IMR-90 (cell line): Measurements from ENCODE around the gene SENP6. TPM values are rescaled to one million over a fixed set of nuclear protein-coding genes. Genes with fewer than 3 reads are reported as not detected.

Experiments
- ATAC-seq: fragments of 200-7000 bp; cut with Tn5 transposase; 2 replicates; pipeline ENCODE4 v1.9.1; 2020; ENCODE audit warnings: low read depth, mild to moderate bottlenecking, moderate library complexity
- BruUV-seq: library from RNA; stranded (reverse); fragments of 400-500 nt; replicated peaks from 2 replicates; lab custom pipeline; 2021; lab: Mats Ljungman, UMichigan
- CTCF ChIA-PET: fragments of 300-600 bp; formaldehyde crosslinking; extraction: SDS; loops from one replicate; lab custom pipeline; 2021; ENCODE audit warnings: antibody characterized with exemption; lab: Yijun Ruan, JAX
- POLR2A ChIA-PET: fragments of 300-600 bp; sonication (Branson Sonifier 250); formaldehyde crosslinking; loops from one replicate; lab custom pipeline; 2022; ENCODE audit warnings: antibody characterized with exemption; ENCODE audit not compliant: unreplicated experiment; lab: Charles Lee
- DNase-seq: peaks from one replicate; pipeline ENCODE4 v3.0.0; 2013
- H2AFZ ChIP-seq: replicated peaks from 2 replicates; pipeline ENCODE3; 2013; ENCODE audit warnings: low read length, mild to moderate bottlenecking; ENCODE audit not compliant: poor library complexity
- H2AK5ac ChIP-seq: 2 replicates; pipeline ENCODE4 v1.6.1; 2013; ENCODE audit warnings: low read depth, low read length, inconsistent platforms
- H2AK9ac ChIP-seq: replicated peaks from 2 replicates; pipeline ENCODE3; 2013; ENCODE audit warnings: mild to moderate bottlenecking, low read depth, low read length, moderate library complexity; ENCODE audit not compliant: poor library complexity
- H2BK120ac ChIP-seq: 2 replicates; pipeline ENCODE4 v1.6.1; 2013; ENCODE audit warnings: low read depth, low read length, inconsistent platforms
- H2BK15ac ChIP-seq: 3 replicates; pipeline ENCODE4 v1.6.1; 2013; ENCODE audit warnings: low read depth, low read length, inconsistent platforms
- H2BK20ac ChIP-seq: 2 replicates; pipeline ENCODE4 v1.6.1; 2013; ENCODE audit warnings: low read depth, mild to moderate bottlenecking, inconsistent platforms, low read length, moderate library complexity
- H2BK5ac ChIP-seq: 2 replicates; pipeline ENCODE4 v1.6.1; 2013; ENCODE audit warnings: mild to moderate bottlenecking, low read depth, low read length, inconsistent platforms; ENCODE audit not compliant: poor library complexity, severe bottlenecking
- H3K14ac ChIP-seq: replicated peaks from 2 replicates; pipeline ENCODE4 v1.6.1; 2013; ENCODE audit warnings: low read depth, low read length, inconsistent platforms
- H3K18ac ChIP-seq: 2 replicates; pipeline ENCODE4 v1.6.1; 2013; ENCODE audit warnings: low read depth, low read length, control low read depth
- H3K23ac ChIP-seq: 2 replicates; pipeline ENCODE4 v1.6.1; 2013; ENCODE audit warnings: low read depth, low read length, inconsistent platforms
- H3K27ac ChIP-seq: 2 replicates; pipeline ENCODE4 v1.5.1; 2013; ENCODE audit warnings: mild to moderate bottlenecking, control low read depth, low read length; ENCODE audit not compliant: insufficient read depth
- H3K27me3 ChIP-seq: 2 replicates; pipeline ENCODE4 v1.6.1; 2013; ENCODE audit warnings: low read length; ENCODE audit not compliant: control insufficient read depth, insufficient read depth
- H3K36me3 ChIP-seq: 2 replicates; pipeline ENCODE4 v1.6.1; 2013; ENCODE audit warnings: low read length, mixed read lengths; ENCODE audit not compliant: control insufficient read depth, insufficient read depth
- H3K4ac ChIP-seq: 2 replicates; pipeline ENCODE4 v1.6.1; 2013; ENCODE audit warnings: low read depth, low read length, inconsistent platforms
- H3K4me1 ChIP-seq: 2 replicates; pipeline ENCODE4 v1.6.1; 2013; ENCODE audit warnings: low read length, mixed read lengths; ENCODE audit not compliant: control insufficient read depth, insufficient read depth
- H3K4me2 ChIP-seq: 2 replicates; pipeline ENCODE4 v1.6.1; 2013; ENCODE audit warnings: low read depth, mild to moderate bottlenecking, control low read depth, low read length, moderate library complexity
- H3K4me3 ChIP-seq: 2 replicates; pipeline ENCODE4 v1.5.1; 2013; ENCODE audit warnings: low read depth, mild to moderate bottlenecking, control low read depth, low read length, moderate library complexity; ENCODE audit not compliant: insufficient read depth
- H3K56ac ChIP-seq: 2 replicates; pipeline ENCODE4 v1.6.1; 2013; ENCODE audit warnings: low read length, inconsistent platforms; ENCODE audit not compliant: insufficient read depth; ENCODE audit errors: extremely low read depth
- H3K79me1 ChIP-seq, 2 experiments: 2 replicates each; pipeline ENCODE4 v1.6.1; 2013; ENCODE audit warnings: low read length in 2 of 2, inconsistent platforms in 1 of 2, low read depth in 1 of 2
- H3K9ac ChIP-seq: 2 replicates; pipeline ENCODE4 v1.6.1; 2013; ENCODE audit warnings: low read depth, low read length, control low read depth
- H3K9me1 ChIP-seq: 2 replicates; pipeline ENCODE4 v1.6.1; 2013; ENCODE audit warnings: low read length, inconsistent platforms; ENCODE audit not compliant: insufficient read depth
- H3K9me3 ChIP-seq: 2 replicates; pipeline ENCODE4 v1.6.1; 2013; ENCODE audit warnings: low read length; ENCODE audit not compliant: control insufficient read depth, insufficient read depth
- H4K20me1 ChIP-seq: 2 replicates; pipeline ENCODE4 v1.6.1; 2013; ENCODE audit warnings: low read length, inconsistent platforms; ENCODE audit not compliant: insufficient read depth
- H4K5ac ChIP-seq: 2 replicates; pipeline ENCODE4 v1.6.1; 2013; ENCODE audit warnings: mild to moderate bottlenecking, low read depth, low read length, control low read depth
- H4K8ac ChIP-seq, 2 experiments: 2 replicates each; pipeline ENCODE4 v1.6.1; 2013; ENCODE audit warnings: low read depth in 2 of 2, low read length in 2 of 2, control low read depth in 1 of 2, inconsistent platforms in 1 of 2
- H4K91ac ChIP-seq: 2 replicates; pipeline ENCODE4 v1.6.1; 2013; ENCODE audit warnings: low read depth, low read length, inconsistent platforms; ENCODE audit not compliant: insufficient read depth
- CEBPB ChIP-seq: IDR thresholded peaks from 2 replicates; pipeline ENCODE4 v1.6.1; 2012; ENCODE audit warnings: low read depth, low read length, improper control_type of control experiment
- MAFK ChIP-seq: IDR thresholded peaks from 2 replicates; pipeline ENCODE4 v1.6.1; 2012; ENCODE audit warnings: low read depth, low read length, improper control_type of control experiment
- WGBS, 2 experiments: methylation state at CpG; one replicate each; pipeline versions ENCODE4 v1.1.5 to v1.1.7; 2013; ENCODE audit warnings: missing lambda C conversion rate in 2 of 2; ENCODE audit not compliant: insufficient read length in 1 of 2; ENCODE audit errors: extremely low coverage in 2 of 2; 5-methylcytosine and 5-hydroxymethylcytosine counted together
- dilution Hi-C: fragments of 300-500 bp; cut with HindIII; formaldehyde crosslinking; loops from one replicate; pipeline ENCODE4 v1.14.3; 2018; ENCODE audit warnings: low sequenced_read_pairs; ENCODE audit not compliant: unreplicated experiment
- in situ Hi-C: fragments of 300-500 bp; cut with MboI; formaldehyde crosslinking; loops from 3 replicates; pipeline ENCODE4 v1.14.3; 2019; ENCODE audit warnings: low sequenced_read_pairs, inconsistent platforms, mixed read lengths
- intact Hi-C: fragments of 100-400 bp; cut with micrococcal nuclease; formaldehyde crosslinking; loops from 2 replicates; pipeline ENCODE4 v1.10.0; 2022
- polyA plus RNA-seq, 3 experiments: library from polyadenylated mRNA; depleted of rRNA; stranded (reverse); fragments of >200 nt; gene quantifications; 2 replicates each; pipeline ENCODE4 v1.2.3, GENCODE V29; 2012; ENCODE audit warnings: low replicate concordance in 1 of 3
- total RNA-seq: library from RNA; depleted of rRNA; stranded (reverse); fragments of >200 nt; gene quantifications from 2 replicates; pipeline ENCODE4 v1.2.3, GENCODE V29; 2012
- TF ChIP-seq, protein P1 (sequence below): fragments of 150-350 bp; IDR thresholded peaks from 2 replicates; pipeline ENCODE4 v1.6.1; 2017; ENCODE audit warnings: mild to moderate bottlenecking, antibody characterized with exemption, low read length, low read depth

SENP6 gene
- total and polyA plus RNA-seq, 2 of the 4 experiments (the other 2 are of a cell fraction) = 23.1 to 25.8 TPM

DNA sequence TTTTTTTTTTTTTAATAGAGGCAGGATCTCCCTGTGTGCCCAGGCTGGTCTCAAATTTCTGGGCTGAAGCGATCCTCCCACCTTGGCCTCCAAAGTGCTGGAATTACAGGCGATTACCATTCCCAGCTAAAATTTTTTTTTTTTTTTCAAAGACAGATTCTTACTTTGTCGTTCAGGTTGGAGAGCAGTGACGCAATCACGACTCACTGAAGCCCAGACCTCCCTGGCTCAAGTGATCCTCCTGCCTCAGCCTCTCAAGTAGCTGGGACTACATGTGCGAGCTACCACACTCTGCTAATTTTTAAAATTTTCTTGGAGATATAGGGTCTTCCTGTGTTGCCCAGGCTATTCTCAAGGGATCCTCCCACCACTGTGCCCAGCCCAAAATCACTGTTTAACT is 89.3 kb downstream of the SENP6 start:
- no peak overlapping the region for H2AFZ ChIP-seq
- peaks cover 8 to 12% of the 10 kb centered on the region in 2 experiments; a peak in 2 of 4 replicates for H3K79me1 ChIP-seq
- POLR2A ChIA-PET = interaction anchor here (0.6 kb wide), 1 partner anchor 10 kb away, joined by 3 read pairs; no protein-coding TSS in a partner anchor
- H3K4me3 ChIP-seq = no peak overlapping the region
- H4K20me1 ChIP-seq = no peaks in the 10 kb centered on the region
- H3K9me1 ChIP-seq = no peaks in the 10 kb centered on the region
- ATAC-seq = no peak
- no peak overlapping the region for H3K23ac ChIP-seq
- no peak overlapping the region for H4K91ac ChIP-seq
- no peak overlapping the region for H3K14ac ChIP-seq
- H3K36me3 ChIP-seq = peaks cover 20% of the 10 kb centered on the region
- no peak overlapping the region for H2BK120ac ChIP-seq
- H2BK15ac ChIP-seq = no peak overlapping the region
- intact Hi-C loops (no loop called here), in situ Hi-C loops (no loop called here), dilution Hi-C loops (no loop called here)
- no peak overlapping the region for H3K4me2 ChIP-seq
- peak; percentile 31 for DNase-seq
- H4K8ac ChIP-seq = no peak overlapping the region
- TF ChIP-seq, protein P1, sequence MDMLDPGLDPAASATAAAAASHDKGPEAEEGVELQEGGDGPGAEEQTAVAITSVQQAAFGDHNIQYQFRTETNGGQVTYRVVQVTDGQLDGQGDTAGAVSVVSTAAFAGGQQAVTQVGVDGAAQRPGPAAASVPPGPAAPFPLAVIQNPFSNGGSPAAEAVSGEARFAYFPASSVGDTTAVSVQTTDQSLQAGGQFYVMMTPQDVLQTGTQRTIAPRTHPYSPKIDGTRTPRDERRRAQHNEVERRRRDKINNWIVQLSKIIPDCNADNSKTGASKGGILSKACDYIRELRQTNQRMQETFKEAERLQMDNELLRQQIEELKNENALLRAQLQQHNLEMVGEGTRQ = no peak
- TF ChIP-seq MAFK (no peak), CEBPB (peak; percentile 78)
- H3K4ac ChIP-seq = no peak overlapping the region
- no peak overlapping the region for H3K27ac ChIP-seq
- H2BK20ac ChIP-seq = no peak overlapping the region
- no TSS peak for BruUV-seq
- H3K18ac ChIP-seq = no peak overlapping the region
- CTCF ChIA-PET = no interaction called here
- H3K4me1 ChIP-seq = no peaks in the 10 kb centered on the region
- H3K27me3 ChIP-seq = no peaks in the 10 kb centered on the region
- H2BK5ac ChIP-seq = no peak overlapping the region
- no peak overlapping the region for H3K56ac ChIP-seq
- H4K5ac ChIP-seq = no peak overlapping the region
- no peak overlapping the region for H3K9ac ChIP-seq
- H2AK5ac ChIP-seq = no peak overlapping the region
- no peaks in the 10 kb centered on the region for H3K9me3 ChIP-seq
- WGBS, 2 experiments = no CpG with 5 or more reads among the region's 6 CpGs
- no peak overlapping the region for H2AK9ac ChIP-seq
